Neural progenitor cell (in vitro differentiated cells): ENCODE data around the gene PRDM16.

Experiments used
- CTCF ChIP-seq: fragments of 200-600 bp; sonication (generic); IDR thresholded peaks from 2 replicates; pipeline ENCODE4 v1.5.1; 2017; ENCODE audit warnings: antibody characterized with exemption, mild to moderate bottlenecking
- EZH2 ChIP-seq: fragments of 200-600 bp; sonication (generic); IDR thresholded peaks from 2 replicates; pipeline ENCODE4 v1.6.1; 2017; ENCODE audit warnings: antibody characterized with exemption, mild to moderate bottlenecking, moderate library complexity
- EZH2phosphoT487 ChIP-seq: fragments of 200-600 bp; sonication (generic); IDR thresholded peaks from 2 replicates; pipeline ENCODE4 v1.6.1; 2017; ENCODE audit warnings: antibody characterized with exemption

DNA sequence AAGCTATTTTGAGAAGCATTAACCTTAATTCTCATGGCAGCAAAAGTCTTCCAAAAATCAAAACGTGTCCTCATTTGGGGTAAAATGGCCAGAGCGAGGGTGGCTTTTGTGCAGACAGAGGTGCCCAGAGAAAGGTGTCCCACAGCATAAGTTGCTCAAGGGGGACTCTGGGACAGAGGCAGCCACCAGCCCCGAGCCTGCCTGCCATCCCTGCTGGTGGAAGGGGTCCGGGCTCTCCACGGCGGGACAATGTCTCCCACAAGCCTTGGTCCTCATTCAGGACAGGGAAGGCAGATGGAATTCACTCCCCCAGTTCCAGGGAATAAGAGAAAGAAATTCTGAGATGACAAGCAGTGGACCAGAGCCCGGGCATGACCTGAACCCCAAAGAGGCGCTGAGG, 372.9 kb downstream of the PRDM16 start:
- TF ChIP-seq CTCF, result no peak
- TF ChIP-seq EZH2phosphoT487, result no peak
- no peak for TF ChIP-seq EZH2
